ENCODE results near the gene IL5.

The IL5 gene

DNA sequence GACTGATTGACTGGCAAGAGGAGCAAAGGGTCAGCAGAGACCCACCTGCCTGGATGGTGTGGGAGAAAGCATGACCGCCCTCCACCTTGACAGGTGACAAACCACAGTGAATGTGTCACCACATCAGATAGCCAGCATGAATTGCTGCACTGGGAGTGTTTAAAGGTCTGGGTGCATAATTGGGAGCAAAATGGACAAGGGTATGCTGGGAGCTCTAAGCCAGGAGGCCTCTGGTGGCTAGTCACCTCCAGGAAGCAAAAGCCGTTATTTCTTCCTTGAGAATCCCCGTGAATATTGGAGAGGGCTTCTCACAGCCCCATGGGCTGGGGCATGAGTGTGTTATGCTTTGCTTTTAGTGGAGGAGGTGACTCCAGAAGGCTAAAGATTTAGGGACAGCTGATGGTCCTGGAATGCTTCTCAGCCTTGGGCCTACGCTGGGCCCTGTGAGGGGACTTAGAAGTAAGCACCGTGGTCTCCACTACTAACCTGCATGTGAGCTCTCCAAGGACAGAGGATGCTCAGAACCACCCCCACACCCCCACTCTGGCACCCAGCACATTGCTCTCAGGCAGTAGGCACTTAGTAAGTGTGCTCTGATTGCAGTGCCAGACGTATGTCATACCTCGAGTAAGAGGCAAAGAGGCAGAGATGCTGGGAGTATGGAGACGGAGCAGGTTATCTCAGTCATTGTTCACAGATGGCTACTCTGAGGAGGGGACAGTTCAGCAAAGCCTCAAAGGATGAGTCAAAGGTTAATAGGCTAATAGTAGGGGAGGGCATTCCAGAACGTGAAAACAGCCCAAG lies 43.7 kb downstream of the IL5 start:
- no peaks in the 10 kb centered on the region for H3K9me3 ChIP-seq (ENCODE audit: control insufficient read depth, insufficient read depth, low read length)
- H3K27ac ChIP-seq (ENCODE audit: low read depth, low read length), result no peak overlapping the region
- H3K36me3 ChIP-seq (ENCODE audit: control insufficient read depth, low read length), result no peaks in the 10 kb centered on the region
- TF ChIP-seq, protein P1, sequence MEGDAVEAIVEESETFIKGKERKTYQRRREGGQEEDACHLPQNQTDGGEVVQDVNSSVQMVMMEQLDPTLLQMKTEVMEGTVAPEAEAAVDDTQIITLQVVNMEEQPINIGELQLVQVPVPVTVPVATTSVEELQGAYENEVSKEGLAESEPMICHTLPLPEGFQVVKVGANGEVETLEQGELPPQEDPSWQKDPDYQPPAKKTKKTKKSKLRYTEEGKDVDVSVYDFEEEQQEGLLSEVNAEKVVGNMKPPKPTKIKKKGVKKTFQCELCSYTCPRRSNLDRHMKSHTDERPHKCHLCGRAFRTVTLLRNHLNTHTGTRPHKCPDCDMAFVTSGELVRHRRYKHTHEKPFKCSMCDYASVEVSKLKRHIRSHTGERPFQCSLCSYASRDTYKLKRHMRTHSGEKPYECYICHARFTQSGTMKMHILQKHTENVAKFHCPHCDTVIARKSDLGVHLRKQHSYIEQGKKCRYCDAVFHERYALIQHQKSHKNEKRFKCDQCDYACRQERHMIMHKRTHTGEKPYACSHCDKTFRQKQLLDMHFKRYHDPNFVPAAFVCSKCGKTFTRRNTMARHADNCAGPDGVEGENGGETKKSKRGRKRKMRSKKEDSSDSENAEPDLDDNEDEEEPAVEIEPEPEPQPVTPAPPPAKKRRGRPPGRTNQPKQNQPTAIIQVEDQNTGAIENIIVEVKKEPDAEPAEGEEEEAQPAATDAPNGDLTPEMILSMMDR (IDR thresholded peaks at IDR 0.05; ENCODE audit: low read depth, low read length, poor library complexity, severe bottlenecking), result no peak
- TF ChIP-seq EZH2phosphoT487 (IDR thresholded peaks at IDR 0.05; ENCODE audit: borderline replicate concordance, low read length), result no peak
- no peaks in the 10 kb centered on the region for H3K79me2 ChIP-seq (ENCODE audit: control insufficient read depth, low read length)
- no peaks in the 10 kb centered on the region; the same call in 1 of the 2 replicates for H3F3A ChIP-seq (ENCODE audit: control insufficient read depth, insufficient read depth)
- no peaks in the 10 kb centered on the region for H3K9me2 ChIP-seq (replicated peaks; ENCODE audit: control insufficient read depth, low read length)
- H3K4me2 ChIP-seq (ENCODE audit: low read length), result no peak overlapping the region
- H3K4me1 ChIP-seq (ENCODE audit: control insufficient read depth, low read length), result peaks cover 30% of the 10 kb centered on the region
- H4K20me1 ChIP-seq (ENCODE audit: control insufficient read depth, insufficient read depth, low read depth, low read length), result no peaks in the 10 kb centered on the region
- H3K27me3 ChIP-seq (ENCODE audit: control insufficient read depth, low read length), result peaks cover 16% of the 10 kb centered on the region
- no peak overlapping the region for H3K4me3 ChIP-seq (ENCODE audit: low read length)

DNA sequence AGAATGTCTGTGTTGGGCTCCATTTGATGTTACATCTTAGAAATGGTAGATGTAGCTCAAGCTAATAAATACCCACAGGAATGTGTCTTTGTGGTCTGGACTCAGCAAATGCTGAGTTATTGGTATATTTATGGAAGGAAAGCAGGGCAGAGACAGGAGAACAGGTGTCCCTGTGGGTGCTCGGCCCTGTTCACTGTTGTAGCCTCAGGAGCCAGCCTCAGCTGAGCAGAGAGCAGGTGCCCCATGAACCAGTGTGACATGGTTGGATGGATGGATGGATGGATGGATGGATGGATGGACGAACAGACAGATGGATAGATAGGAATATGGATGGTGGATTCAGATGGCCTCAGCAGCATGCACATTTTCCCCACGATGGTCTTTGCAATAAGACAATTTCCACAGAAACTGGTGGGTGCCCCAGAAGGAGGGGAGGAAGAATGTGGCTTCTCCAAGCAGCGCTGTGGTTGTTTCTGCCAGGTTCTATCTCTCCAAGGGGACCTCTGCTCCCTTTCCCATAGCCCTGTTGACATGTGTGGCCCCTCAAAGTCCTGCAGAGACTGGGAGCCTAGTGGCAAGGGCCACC lies 44.5 kb downstream of the IL5 start:
- Histone ChIP-seq H3F3A (ENCODE audit: control insufficient read depth, insufficient read depth) (no peaks in the 10 kb centered on the region; the same call in 1 of the 2 replicates), H3K79me2 (ENCODE audit: control insufficient read depth, low read length) (no peaks in the 10 kb centered on the region), H3K4me2 (ENCODE audit: low read length) (no peak overlapping the region), H3K27ac (ENCODE audit: low read depth, low read length) (no peak overlapping the region), H3K4me1 (ENCODE audit: control insufficient read depth, low read length) (peaks cover 34% of the 10 kb centered on the region), H4K20me1 (ENCODE audit: control insufficient read depth, insufficient read depth, low read depth, low read length) (no peaks in the 10 kb centered on the region), H3K4me3 (ENCODE audit: low read length) (no peak overlapping the region), H3K9me2 (replicated peaks; ENCODE audit: control insufficient read depth, low read length) (no peaks in the 10 kb centered on the region), H3K27me3 (ENCODE audit: control insufficient read depth, low read length) (peaks cover 24% of the 10 kb centered on the region), H3K9me3 (ENCODE audit: control insufficient read depth, insufficient read depth, low read length) (no peaks in the 10 kb centered on the region), H3K36me3 (ENCODE audit: control insufficient read depth, low read length) (no peaks in the 10 kb centered on the region)
- TF ChIP-seq, protein P1 (IDR thresholded peaks at IDR 0.05; ENCODE audit: low read depth, low read length, poor library complexity, severe bottlenecking), result no peak
- no peak for TF ChIP-seq EZH2phosphoT487 (IDR thresholded peaks at IDR 0.05; ENCODE audit: borderline replicate concordance, low read length)

DNA sequence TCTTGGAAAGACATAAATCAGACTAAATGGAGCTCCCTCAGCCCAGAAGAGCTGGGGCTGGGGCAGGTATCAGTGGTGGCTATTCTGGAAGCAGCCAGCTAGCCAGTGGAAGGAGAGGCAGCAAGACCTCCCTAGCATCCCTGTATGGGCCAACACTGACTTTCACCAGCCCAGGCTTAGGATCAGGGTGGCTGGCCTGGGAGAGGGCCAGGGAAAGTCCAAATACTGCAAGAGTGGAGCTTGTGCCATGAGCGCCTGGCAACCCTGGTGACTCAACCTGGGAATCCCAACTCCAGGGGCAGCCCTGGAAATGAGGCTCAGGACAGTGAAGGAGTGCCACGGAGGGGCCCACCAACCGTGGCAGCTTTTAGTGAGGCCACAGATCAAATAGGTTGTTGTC lies 45.2 kb downstream of the IL5 start:
- no peak overlapping the region for H3K4me3 ChIP-seq (ENCODE audit: low read length)
- no peaks in the 10 kb centered on the region; the same call in 1 of the 2 replicates for H3F3A ChIP-seq (ENCODE audit: control insufficient read depth, insufficient read depth)
- TF ChIP-seq, protein P1 (IDR thresholded peaks at IDR 0.05; ENCODE audit: low read depth, low read length, poor library complexity, severe bottlenecking), result no peak
- TF ChIP-seq EZH2phosphoT487 (IDR thresholded peaks at IDR 0.05; ENCODE audit: borderline replicate concordance, low read length), result no peak
- no peaks in the 10 kb centered on the region for H3K9me2 ChIP-seq (replicated peaks; ENCODE audit: control insufficient read depth, low read length)
- no peaks in the 10 kb centered on the region for H3K36me3 ChIP-seq (ENCODE audit: control insufficient read depth, low read length)
- no peaks in the 10 kb centered on the region for H4K20me1 ChIP-seq (ENCODE audit: control insufficient read depth, insufficient read depth, low read depth, low read length)
- no peak overlapping the region for H3K4me2 ChIP-seq (ENCODE audit: low read length)
- H3K27me3 ChIP-seq (ENCODE audit: control insufficient read depth, low read length), result peaks cover 31% of the 10 kb centered on the region
- H3K79me2 ChIP-seq (ENCODE audit: control insufficient read depth, low read length), result no peaks in the 10 kb centered on the region
- H3K9me3 ChIP-seq (ENCODE audit: control insufficient read depth, insufficient read depth, low read length), result no peaks in the 10 kb centered on the region
- peaks cover 34% of the 10 kb centered on the region for H3K4me1 ChIP-seq (ENCODE audit: control insufficient read depth, low read length)
- no peak overlapping the region for H3K27ac ChIP-seq (ENCODE audit: low read depth, low read length)
